Prostate gland (tissue), 2 donors: ENCODE results near the gene DCC.

Experiments used
- POLR2A ChIP-seq: fragments of 450-650 bp; IDR thresholded peaks from one replicate; pipeline ENCODE4 v1.6.1; 2016; ENCODE audit warnings: antibody characterized with exemption, mild to moderate bottlenecking
- TF ChIP-seq, protein P1 (sequence below), 4 experiments: fragments of 200-600 bp in 2 of 4; fragments of 450-650 bp in 2 of 4; sonication (generic) in 2 of 4; IDR thresholded peaks; 1 replicate in 3 of 4; 2 replicates in 1 of 4; pipeline ENCODE4 v1.5.1; 2016 to 2019; ENCODE audit warnings: antibody characterized with exemption in 4 of 4, mild to moderate bottlenecking in 2 of 4, moderate library complexity in 2 of 4

DNA sequence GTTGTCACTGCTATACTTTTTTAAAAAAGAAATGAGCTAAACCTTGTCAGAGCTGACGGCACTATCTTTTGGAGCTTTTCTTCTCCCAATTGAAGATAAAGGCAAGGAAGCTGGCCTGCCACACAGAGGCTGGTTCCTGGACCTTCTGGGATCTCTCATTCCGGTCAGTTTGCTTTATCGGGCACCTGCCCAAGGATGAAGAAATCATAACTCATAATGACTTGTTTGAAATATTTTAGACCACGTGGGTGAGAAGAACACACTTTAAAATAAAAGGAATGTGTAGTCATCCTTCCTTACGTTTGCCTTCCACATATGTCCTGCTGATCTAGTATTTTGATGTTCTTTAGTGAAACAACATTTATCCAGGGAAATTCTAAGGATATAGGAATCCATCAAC lies 535.7 kb downstream of the DCC start:
- TF ChIP-seq, protein P1, sequence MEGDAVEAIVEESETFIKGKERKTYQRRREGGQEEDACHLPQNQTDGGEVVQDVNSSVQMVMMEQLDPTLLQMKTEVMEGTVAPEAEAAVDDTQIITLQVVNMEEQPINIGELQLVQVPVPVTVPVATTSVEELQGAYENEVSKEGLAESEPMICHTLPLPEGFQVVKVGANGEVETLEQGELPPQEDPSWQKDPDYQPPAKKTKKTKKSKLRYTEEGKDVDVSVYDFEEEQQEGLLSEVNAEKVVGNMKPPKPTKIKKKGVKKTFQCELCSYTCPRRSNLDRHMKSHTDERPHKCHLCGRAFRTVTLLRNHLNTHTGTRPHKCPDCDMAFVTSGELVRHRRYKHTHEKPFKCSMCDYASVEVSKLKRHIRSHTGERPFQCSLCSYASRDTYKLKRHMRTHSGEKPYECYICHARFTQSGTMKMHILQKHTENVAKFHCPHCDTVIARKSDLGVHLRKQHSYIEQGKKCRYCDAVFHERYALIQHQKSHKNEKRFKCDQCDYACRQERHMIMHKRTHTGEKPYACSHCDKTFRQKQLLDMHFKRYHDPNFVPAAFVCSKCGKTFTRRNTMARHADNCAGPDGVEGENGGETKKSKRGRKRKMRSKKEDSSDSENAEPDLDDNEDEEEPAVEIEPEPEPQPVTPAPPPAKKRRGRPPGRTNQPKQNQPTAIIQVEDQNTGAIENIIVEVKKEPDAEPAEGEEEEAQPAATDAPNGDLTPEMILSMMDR (IDR thresholded peaks at IDR 0.05) = no peak
- no peak for TF ChIP-seq POLR2A
